Stromal cell of bone marrow (primary cell): Measurements from ENCODE around the gene SMOC2.
"Not testable (repeated sequence)": the region's sequence is repeated elsewhere in the genome, so short reads cannot be mapped to it uniquely, and the experiment has no call there.

ENCODE experiments used
- DNase-seq: peaks from one replicate; pipeline ENCODE4 v3.0.0-alpha.2; 2012; ENCODE audit warnings: low read depth

Gene SMOC2

GRCh38 chr6:168663041-168663440 is 222.1 kb downstream of the SMOC2 start:
- no peak for DNase-seq

DNA sequence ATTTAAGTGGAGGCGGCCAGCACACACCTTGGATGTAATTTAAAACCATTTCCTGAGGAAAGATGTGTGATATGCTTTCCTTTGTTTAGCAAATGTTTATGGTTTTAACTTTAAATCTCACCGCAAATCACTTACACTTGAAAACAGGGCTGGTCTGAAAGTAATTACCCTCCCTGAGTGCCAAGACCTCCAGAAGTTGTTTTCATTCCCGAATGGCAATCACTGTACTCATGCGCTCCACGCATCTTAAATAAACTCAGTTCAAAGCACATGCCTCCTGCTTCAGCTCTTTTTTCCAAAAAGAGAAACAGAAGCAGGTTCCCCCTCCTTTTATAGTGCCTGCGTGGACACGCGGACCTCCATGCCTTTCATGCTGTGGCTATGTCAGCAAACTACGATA is 224.0 kb downstream of the SMOC2 start:
- no peak for DNase-seq

DNA sequence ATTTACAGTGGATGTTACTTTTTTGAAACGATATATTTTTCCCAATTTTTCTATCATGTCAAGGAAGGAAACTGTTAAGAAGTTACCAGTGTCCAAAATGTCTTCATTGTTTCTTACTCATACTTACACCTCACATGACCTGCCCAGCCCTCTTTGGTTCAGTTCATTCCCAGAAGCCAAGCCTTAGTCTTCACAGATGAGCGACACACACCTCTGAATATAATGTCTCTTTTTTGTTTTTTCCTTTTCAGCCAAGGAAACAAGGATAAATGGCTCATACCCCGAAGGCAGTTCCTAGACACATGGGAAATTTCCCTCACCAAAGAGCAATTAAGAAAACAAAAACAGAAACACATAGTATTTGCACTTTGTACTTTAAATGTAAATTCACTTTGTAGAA is 225.2 kb downstream of the SMOC2 start:
- DNase-seq, result no peak

- no peak for DNase-seq
These were observed 225.9 kb downstream of the SMOC2 start for GRCh38 chr6:168666699-168667427.

- no peak for DNase-seq
These were observed 226.4 kb downstream of the SMOC2 start for GRCh38 chr6:168667428-168667805.

- DNase-seq, result no peak
These were observed 229.5 kb downstream of the SMOC2 start for GRCh38 chr6:168670401-168670985.

- no peak for DNase-seq
These were observed 230.3 kb downstream of the SMOC2 start for GRCh38 chr6:168671028-168671862.

DNA sequence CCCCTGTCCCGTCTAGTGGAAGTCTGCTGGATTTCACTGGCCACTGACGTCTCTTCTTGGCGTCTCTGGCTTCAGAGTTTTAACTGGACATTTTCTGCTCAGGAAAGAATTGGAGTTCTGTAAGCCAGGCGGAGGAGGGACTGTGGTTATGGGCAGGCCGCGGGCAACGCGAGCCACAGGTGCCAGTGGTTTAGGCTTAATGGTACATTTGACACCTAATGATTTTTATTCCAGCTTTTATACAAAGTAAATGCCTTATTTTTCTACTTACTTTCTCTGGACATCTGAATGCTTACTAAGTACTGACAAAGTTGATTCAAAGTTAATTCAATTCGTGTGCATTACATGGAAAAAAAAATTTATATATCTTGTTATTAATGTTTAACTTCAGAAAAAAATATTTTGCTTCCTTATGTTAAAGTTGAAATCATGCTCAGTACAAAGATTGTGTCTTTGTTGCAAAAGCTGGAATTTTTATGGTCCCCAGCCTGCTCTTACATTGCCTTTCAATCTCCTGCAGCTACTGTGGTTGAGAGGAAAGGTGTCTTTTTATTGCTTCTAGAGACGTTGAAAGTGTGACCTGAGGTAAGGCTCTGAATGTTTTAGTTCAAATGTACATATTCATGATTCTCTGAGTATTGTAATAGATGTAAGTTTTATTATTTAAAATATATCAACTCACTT is 231.0 kb downstream of the SMOC2 start:
- DNase-seq, result no peak

DNA sequence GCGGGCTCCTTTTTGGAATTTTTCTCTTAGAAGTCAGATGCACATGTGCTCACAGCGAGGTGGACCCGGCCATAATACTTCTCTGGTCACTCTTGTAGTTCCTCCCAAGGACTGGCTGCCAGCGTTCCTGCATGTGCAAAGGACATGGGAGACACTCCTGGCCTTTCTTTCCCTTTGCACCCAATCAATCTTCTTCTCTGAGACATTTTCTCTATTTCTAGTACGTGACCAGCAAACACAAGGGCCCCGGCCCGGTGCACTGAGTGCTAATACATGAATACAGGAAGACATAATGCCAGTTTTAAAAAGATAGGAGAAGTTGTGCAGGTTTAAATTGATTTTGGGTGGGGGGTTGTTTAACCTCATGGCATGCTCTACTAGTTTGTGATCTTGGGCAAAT is 233.6 kb downstream of the SMOC2 start:
- no peak for DNase-seq

- DNase-seq, result no peak
These were observed 234.4 kb downstream of the SMOC2 start for GRCh38 chr6:168675375-168675774.

DNA sequence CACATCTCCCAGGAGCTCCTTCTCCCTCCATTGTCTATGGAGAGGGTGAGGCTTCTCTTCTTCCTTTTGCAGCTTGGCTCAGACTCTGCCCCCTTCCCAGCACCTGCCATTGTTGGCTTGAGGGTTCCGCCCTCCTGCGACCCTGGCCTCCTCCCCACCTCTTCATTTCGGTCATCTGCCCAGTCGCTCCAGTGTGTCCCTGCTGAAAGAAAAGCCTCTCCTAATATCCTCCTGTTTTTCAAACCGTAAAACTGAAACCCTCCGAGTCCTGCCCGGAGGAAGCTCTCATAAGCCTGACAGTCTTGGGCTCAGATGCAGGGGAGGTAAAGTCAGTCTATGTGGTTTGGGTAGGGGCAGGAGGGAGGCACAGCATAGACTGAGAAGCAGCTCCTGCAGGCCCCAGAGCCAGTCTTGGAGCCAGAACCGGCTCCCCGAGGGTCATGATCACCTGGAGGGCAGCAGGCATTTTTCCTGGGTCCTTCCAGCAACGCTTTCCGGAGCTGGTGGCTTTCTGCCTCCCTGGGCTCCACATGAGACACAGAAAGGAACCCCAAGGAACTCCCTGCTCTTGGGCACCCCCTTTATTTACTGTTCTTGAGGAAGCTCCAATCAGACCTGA is 235.1 kb downstream of the SMOC2 start:
- DNase-seq, result no peak

DNA sequence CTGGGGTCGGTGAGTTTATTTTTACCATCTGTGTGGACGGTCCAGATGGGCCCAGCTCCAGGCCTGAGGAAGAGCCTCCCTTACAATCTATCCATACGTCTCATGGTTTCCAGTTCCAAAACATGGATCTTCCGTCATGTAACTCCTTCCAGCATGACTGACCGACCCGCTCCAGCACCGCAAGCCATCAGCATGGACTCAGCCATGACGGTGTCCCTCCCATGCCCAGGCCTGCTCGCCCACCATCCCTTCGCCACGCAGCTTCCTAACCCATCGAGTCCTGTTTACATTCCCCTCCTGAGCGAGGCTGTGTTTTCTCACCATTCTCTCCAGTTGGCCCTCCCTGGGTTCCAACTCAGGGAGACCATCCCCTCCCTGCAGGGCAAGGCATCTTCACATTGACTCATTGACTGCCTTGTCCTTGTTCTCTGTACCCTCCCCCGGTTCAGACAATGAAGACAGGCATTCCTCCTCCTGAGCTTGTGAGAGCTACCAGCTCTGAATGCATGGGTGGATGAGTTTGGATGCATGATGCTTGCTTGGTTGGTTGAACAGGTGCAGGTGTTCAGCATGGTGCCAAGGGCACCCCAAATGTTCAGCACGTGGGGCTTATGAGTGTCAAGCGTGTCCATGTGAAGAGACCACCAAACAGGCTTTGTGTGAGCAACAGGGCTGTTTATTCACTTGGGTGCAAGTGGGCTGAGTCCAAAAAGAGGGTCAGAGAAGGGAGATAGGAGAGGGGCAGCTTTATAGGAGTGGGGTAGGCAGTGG is 235.8 kb downstream of the SMOC2 start:
- DNase-seq, result no peak

DNA sequence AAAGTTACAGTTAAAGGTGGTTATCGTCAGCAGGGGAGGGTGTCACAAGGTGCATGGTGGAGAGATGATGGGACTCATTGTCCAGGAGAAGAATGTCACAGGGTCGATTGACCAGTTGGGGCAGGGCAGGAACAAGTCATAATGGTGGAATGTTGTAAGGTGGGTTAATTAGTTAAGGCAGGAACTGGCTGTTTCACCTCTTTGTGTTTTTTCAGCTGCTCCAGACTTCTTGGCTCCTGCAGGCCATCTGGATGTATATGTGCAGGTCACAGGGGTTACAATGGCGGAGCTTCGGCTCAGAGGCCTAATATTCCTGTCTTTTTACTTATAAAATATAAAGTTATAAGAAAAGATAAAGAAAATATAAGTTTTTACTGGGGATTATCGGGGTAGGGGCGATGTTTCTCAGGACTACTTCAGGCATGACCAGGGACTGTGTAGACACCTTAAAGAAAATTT is 236.4 kb downstream of the SMOC2 start:
- not testable (repeated sequence) for DNase-seq

DNA sequence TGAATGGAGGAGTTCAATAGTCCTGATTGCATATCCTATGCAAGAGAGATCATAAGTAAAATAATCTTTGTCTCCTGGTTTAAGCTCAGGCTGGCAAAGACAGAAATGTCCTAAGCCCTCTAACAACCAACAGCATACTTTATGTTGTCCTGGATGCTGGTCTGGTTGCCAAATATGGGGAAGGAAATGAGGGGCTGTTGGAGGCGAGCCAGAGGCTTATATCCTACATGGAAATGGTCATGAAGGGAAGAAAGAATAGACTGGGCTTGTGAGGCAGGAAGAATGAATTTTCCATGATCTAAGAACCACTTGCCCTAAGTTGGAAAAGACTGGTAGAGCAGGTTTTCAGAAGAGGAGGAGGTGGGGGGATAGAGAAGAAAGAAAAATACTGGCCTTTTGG is 237.1 kb downstream of the SMOC2 start:
- no peak for DNase-seq

GRCh38 chr6:168678588-168678987 is 237.6 kb downstream of the SMOC2 start:
- no peak for DNase-seq

- DNase-seq, result no peak
These were observed 240.8 kb downstream of the SMOC2 start for GRCh38 chr6:168681748-168682147.

- no peak for DNase-seq
These were observed 242.6 kb downstream of the SMOC2 start for GRCh38 chr6:168683621-168684020.

GRCh38 chr6:168684471-168684870 is 243.5 kb downstream of the SMOC2 start:
- DNase-seq, result no peak

- no peak for DNase-seq
These were observed 243.9 kb downstream of the SMOC2 start for GRCh38 chr6:168684906-168685305.

GRCh38 chr6:168686029-168686738 is 245.2 kb downstream of the SMOC2 start:
- DNase-seq, result no peak
